ENCODE results near the gene EHMT1.
"Not testable (repeated sequence)": the region's sequence is repeated elsewhere in the genome, so short reads cannot be mapped to it uniquely, and the experiment has no call there.

EHMT1 gene

DNA sequence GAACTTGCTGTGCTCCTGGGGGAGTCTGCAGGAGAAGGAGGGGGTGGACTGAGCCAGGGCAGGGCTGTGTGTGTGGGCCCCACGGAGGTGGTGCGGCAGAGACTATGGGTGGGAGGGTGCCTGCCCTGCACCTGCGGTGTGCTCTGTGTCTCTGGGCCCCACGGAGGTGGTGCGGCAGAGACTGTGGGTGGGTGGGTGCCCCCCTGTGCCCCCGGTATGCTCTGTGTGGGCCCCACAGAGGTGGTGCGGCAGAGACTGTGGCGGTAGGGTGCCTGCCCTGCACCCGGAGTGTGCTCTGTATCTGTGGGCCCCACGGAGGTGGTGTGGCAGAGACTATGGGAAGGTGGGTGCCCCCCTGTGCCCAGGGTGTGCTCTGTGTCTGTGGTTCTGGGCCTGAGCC, 103.7 kb downstream of the EHMT1 start:
- no peak for DNase-seq

GRCh38 chr9:137723356-137723755, 104.6 kb downstream of the EHMT1 start:
- not testable (repeated sequence) for DNase-seq

GRCh38 chr9:137723783-137724445, 105.1 kb downstream of the EHMT1 start:
- DNase-seq = no peak

- DNase-seq = no peak
These were observed 106.0 kb downstream of the EHMT1 start for GRCh38 chr9:137724818-137725240.

DNA sequence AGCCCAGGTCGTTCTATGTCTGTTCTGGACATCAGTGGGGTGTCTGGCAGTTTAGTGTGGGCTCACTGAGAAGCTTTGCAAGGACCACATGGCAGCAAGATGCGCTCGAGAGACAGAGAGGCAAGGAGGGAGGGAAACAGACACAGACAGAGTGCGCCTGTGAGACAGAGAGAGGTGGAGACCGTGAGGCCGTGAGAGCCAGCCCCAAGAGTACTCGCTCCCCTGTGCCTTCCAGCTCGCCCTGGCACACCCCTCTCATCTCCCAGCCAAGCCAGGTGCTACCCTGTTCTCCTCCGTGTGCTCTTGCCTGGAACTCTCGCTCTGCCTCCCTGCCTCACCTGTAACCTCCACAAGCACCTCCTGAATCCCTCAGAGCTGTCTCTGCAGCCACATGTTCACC, 106.8 kb downstream of the EHMT1 start:
- DNase-seq = no peak

DNA sequence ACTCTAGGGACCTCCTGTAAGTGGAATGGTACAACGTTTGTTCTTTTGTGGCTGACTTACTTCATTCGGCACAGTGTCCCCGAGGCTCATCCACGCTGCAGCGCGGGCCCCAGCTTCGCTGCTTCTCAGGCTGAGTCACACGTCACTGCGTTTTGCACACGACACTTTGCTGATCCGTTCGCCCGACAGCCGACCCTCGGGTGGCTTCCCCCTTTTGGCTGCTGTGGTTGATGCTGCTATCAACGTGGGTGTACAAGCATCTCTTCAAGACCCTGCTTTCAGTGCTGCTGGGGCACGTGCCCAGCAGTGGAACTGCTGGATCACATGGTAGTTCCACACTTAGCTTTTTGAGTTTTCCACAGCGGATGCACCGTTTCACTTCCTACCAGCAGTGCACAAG, 107.5 kb downstream of the EHMT1 start:
- not testable (repeated sequence) for DNase-seq

DNA sequence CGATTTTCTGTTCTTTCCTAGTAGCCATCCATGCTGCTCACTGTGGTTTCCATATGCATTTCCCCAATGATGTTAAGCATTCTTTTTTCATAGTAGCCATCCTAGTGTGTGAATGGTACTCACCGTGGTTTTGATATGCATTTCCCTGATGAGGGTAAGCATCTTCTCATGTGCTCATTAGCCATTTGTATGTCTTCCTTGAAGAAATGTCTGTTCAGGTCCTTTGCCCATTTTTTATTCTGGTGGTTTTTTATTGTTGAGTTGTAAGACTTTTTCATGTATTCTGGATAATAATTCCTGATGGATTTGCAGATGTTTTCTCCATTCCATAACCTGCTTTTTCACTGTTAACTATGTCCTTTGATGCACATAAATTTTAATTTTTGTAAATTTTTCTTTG, 108.0 kb downstream of the EHMT1 start:
- no peak for DNase-seq

- no peak for DNase-seq
These were observed 108.9 kb downstream of the EHMT1 start for GRCh38 chr9:137727716-137728115.

DNA sequence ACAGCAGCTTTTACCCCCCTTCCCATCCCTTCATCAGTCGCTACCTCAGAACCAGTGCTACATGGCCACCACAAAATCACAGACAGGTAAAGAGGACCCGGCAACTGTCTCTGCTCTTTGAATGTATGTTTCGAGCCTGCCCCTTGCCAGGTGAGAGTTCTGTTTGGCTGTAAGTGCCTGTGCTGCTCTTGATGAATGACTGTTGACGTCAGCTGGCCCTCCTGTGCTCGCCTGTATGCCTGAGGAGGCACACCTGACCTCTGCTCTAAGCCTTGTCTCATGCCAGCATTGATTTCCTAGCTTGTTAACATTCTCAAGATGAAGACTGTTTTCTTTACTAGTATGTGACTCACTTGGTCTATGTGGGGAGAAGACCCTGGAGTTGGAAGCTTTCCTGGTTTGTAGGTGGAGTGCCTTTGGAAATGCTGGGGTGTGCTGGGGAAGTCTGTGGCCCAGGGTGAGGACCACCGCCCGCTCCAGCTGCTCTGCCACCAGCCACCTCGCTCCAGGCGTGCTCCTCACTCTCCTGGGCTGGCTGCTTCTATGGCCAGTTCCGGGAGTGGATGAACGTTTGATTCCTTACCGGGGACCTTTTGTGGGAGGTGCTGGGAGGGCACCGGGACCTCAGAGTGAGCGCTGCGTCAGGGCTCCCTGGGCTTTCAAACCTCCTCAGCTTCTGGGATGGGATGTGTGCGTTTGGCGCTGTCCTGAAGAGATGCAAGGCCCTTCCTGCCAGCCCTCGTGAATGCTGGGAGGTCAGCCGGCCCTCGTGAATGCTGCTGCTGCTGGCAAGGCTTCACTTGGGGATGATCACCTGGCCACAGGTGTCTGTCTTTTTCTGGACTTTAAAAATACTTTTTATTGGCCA, 109.9 kb downstream of the EHMT1 start:
- no peak for DNase-seq

DNA sequence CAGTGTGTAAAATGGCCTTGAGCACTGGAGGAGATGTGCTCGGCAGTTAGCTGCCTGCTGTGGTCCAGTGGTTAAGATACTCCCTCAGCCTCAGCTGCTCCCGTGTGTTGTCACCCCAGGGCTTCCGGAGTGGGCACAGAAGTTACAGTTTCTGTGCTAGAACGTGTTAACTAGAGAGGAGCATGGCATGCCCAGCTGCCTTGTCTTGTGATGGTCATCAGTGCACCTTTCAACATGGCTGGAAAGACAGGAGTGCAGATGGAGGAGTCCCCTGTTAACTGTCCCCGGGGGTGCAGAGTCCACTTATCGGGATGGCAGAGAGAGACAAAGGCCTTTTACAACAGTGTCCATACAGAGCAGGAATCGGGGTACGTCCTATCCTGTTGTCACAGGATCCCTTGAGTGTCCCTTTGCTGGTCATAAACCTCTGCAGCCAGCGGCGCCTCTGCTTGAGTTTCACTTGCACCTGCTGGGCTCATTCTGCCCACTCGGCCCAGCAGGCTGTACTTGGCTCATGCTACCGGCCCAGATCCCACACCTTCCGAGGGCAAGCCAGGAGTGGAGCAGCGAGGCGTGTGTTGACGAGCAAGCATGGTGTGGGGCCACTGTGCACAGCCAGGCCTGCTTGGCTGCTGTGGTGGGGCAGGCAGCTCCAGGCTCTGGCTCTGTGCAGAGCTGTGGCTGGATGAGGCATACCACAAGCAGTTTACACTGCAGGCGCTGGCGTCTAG, 112.6 kb downstream of the EHMT1 start:
- no peak for DNase-seq

DNA sequence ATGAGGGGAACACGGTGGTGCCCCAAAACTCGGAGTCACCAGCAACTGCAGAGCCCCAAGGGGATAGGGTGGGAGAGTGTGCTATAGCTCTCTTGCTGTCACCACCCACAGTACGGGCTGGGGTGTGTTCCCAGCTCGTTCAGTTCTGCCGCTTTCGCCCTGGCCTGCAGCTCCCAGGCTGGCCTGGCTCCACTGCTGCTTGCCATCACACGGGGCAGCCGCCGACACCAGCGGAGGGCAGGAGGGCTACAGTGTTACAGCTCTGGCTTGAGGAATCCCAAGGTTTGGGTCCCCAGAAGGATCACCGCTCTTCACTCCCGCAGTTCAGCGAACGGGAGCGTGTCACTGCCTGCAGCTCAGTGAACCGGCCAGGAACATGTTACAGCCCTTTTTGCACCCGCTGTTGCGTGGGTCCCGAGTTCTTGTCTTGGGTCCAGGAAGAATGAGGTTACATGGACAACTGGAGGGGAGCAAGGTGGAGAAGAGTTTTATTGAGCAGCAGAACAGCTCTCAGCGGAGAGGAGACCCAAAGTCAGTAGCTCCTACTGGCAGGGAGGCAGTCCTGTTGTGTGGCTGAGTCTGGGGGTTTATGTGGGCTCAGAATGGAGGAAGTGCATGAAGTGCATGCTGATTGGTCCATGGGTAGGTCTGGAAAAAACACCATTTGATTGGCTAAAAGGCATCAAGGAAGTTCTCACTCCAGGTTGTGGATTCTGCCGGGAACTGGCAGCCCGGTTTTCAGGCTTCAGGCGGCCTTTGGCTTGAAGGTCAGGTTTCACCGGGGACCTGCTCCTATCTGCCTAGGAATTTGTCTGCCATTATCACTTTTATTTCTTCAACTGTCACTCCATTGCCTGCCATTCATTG, 113.4 kb downstream of the EHMT1 start:
- no peak for DNase-seq

GRCh38 chr9:137733429-137733828, 114.6 kb downstream of the EHMT1 start:
- DNase-seq = no peak

DNA sequence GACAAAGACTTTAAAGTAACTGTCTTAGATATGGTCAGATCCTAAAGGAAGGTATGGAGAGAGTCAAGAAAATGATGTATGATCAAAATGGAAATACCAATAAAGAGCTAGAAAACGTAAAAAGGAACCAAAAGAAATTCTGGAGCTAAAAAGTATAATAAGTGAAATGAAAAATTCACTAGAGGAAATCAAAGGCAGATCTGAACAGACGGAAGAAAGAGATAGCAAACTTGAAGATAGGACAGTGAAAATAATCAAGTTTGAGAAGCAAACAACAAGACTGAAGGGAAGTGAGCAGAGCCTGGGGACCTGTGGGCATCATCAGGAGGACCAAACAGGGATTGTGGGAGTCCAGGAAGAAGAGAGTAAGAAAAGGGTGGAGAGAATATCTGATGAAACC, 115.4 kb downstream of the EHMT1 start:
- no peak for DNase-seq

DNA sequence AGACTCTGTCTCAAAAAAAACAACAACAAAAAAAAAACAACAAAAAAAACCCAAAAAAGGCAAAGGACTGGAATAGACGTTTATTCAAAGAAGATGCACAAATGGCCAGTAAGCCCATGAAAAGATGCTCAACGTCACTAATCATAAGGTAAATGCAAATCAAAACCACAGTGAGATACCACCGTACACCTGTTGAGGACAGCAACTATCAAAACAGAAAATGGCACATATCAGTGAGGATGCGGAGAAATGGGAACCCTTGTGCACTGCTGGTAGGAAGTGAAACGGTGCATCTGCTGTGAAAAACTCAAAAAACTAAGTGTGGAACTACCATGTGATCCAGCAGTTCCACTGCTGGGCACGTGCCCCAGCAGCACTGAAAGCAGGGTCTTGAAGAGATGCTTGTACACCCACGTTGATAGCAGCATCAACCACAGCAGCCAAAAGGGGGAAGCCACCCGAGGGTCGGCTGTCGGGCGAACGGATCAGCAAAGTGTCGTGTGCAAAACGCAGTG, 119.4 kb downstream of the EHMT1 start:
- not testable (repeated sequence) for DNase-seq

- DNase-seq = no peak
These were observed 119.9 kb downstream of the EHMT1 start for GRCh38 chr9:137738703-137739102.

- DNase-seq = no peak
These were observed 120.8 kb downstream of the EHMT1 start for GRCh38 chr9:137739371-137740309.

GRCh38 chr9:137740312-137740711, 121.5 kb downstream of the EHMT1 start:
- DNase-seq = no peak

DNA sequence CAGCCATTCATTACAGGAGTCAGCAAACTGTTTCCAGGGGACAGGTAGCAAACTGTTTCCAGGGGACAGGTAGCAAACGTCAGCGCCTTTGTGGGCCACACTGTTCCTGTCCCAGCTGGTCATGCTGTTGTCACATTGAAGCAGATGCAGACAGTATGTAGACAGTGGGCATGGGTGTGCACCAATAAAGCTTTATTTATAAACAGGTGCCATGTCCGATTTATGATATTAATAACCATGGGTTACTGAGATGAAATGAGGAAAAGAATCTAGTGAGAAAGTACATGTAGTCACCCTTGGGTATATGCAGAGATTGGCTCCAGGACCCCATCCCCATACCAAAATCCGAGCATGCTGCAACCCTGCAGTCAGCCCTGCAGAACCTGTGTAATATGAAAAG, 122.5 kb downstream of the EHMT1 start:
- no peak for DNase-seq

DNA sequence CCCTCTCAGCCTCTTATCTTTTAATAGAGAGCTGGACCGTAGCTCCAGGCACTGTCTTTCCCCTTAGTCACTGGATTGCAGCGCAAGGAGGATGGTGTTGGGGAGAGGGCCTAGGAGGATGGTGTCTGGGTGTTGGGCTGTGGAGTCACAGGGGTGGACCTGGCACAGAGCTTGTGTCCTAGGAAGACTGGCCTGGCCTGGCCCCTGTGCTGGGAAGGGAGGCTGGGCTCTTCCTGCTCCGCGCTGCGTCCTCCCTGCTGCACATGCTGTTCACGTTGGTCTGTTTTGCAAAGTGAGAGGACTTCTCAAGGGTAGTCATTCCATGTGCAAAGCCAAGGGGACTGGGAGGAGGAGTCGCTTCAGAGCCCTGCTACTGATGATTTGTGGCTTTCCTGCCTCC, 123.9 kb downstream of the EHMT1 start:
- no peak for DNase-seq

DNA sequence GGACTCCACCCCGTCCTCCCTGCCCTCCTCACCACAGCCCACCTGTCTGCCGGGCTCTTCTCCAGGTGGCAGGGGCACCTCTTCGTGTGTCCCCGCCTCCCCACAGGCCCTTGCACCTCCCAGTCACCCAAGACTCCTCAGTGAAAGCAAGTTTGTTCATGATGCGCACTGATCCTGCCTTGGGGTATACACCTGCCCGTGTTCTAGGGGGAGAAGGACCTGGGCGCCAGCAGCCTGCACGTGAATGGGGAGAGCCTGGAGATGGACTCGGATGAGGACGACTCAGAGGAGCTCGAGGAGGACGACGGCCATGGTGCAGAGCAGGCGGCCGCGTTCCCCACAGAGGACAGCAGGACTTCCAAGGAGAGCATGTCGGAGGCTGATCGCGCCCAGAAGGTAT, 124.9 kb downstream of the EHMT1 start:
- no peak for DNase-seq

DNA sequence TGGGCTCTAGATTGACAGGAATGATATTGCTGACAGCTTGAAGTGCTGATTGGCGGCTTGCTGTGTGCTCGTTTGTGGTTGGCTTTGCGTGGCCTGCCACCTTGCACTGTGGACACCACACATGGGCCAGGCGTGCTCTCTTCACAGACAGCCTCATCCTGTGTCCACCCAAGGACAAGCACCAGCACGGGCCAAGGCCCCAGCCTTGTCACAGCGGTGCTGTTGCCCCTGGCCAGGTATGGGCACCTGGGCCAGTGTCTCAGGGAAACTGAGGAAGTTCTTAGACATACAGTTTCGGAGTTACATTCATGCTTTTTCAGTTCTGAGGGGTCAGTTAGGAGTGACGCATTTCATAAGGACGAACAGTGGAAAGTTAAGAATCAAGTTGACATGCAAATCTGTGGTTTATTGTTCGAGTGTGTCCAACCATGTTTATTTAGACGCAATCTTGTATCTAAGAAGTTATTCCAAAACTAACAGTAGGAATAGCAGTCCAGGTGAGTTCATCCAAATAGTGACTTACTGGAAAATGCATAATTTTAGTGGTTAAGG, 125.9 kb downstream of the EHMT1 start:
- no peak for DNase-seq

All from NCI-H774 (cell line).